Endothelial cell of umbilical vein (primary cell): ENCODE measurements around the gene MXI1. TPM values are rescaled to one million over a fixed set of nuclear protein-coding genes. Genes with fewer than 3 reads are reported as not detected.

ENCODE experiments used
- BruUV-seq: library from RNA; stranded (reverse); fragments of 400-500 nt; replicated peaks from 2 replicates; lab custom pipeline; 2021; lab: Mats Ljungman, UMichigan
- CTCF ChIA-PET: fragments of 300-600, 350-600 bp; sonication (Branson Sonifier 250); formaldehyde crosslinking; loops from one replicate; lab custom pipeline; 2021; ENCODE audit warnings: antibody characterized with exemption, inconsistent platforms; lab: Charles Lee
- POLR2A ChIA-PET: fragments of 300-600, 350-600 bp; sonication (Branson Sonifier 250); formaldehyde crosslinking; loops from one replicate; lab custom pipeline; 2021; ENCODE audit warnings: antibody characterized with exemption, inconsistent platforms; lab: Charles Lee
- DNase-seq: peaks from one replicate; pipeline ENCODE4 v3.0.0-alpha.2; 2011; ENCODE audit warnings: low read depth, low spot score
- FAIRE-seq: peaks from 2 replicates; lab custom pipeline; 2011; peaks lifted over from hg19 to GRCh38; lab: Jason Lieb, UNC
- H2AFZ ChIP-seq: 2 replicates; pipeline ENCODE4 v1.6.0; 2012; ENCODE audit warnings: low read depth, low read length, control low read depth, inconsistent platforms
- H3K27ac ChIP-seq: 2 replicates; pipeline ENCODE4 v1.5.1; 2011; ENCODE audit warnings: low read depth, mild to moderate bottlenecking, control low read depth, low read length, moderate library complexity; ENCODE audit not compliant: insufficient read depth
- H3K27me3 ChIP-seq, 2 experiments: 2 replicates each; pipeline versions ENCODE4 v1.6.0 to v1.6.1; 2011; ENCODE audit warnings: low read length in 2 of 2, mixed read lengths in 1 of 2; ENCODE audit not compliant: control insufficient read depth in 2 of 2, insufficient read depth in 2 of 2
- H3K36me3 ChIP-seq, 2 experiments: 2 replicates in 1 of 2; 3 replicates in 1 of 2; pipeline ENCODE4 v1.5.1; 2011; ENCODE audit warnings: low read length in 2 of 2, mild to moderate bottlenecking in 1 of 2, moderate library complexity in 1 of 2; ENCODE audit not compliant: control insufficient read depth in 2 of 2, insufficient read depth in 2 of 2; ENCODE audit errors: extremely low read depth in 1 of 2
- H3K4me1 ChIP-seq: 3 replicates; pipeline ENCODE4 v1.5.1; 2011; ENCODE audit warnings: mild to moderate bottlenecking, low read length; ENCODE audit not compliant: control insufficient read depth, insufficient read depth; ENCODE audit errors: extremely low read depth
- H3K4me2 ChIP-seq: 2 replicates; pipeline ENCODE4 v1.6.1; 2011; ENCODE audit warnings: low read length, control low read depth, mixed read lengths; ENCODE audit not compliant: insufficient read depth
- H3K4me3 ChIP-seq, 3 experiments: fragments of 200-600 bp in 1 of 3; sonication (generic), shearing (Covaris generic) in 1 of 3; replicated peaks in 1 of 3; 2 replicates each; pipeline ENCODE4 v1.5.1; 2011 to 2016; ENCODE audit warnings: control low read depth in 3 of 3, low read length in 3 of 3, mild to moderate bottlenecking in 2 of 3, inconsistent platforms in 1 of 3, low read depth in 1 of 3, moderate library complexity in 1 of 3; ENCODE audit not compliant: insufficient read depth in 1 of 3
- H3K79me2 ChIP-seq: 2 replicates; pipeline ENCODE4 v1.6.0; 2012; ENCODE audit warnings: low read length, inconsistent platforms; ENCODE audit not compliant: control insufficient read depth, insufficient read depth
- H3K9ac ChIP-seq: replicated peaks from 2 replicates; pipeline ENCODE3; 2011; ENCODE audit warnings: low read length, control low read depth; ENCODE audit not compliant: insufficient read depth; ENCODE audit errors: extremely low read depth
- H3K9me1 ChIP-seq: replicated peaks from 3 replicates; pipeline ENCODE4 v1.6.0; 2011; ENCODE audit warnings: mild to moderate bottlenecking, low read length; ENCODE audit not compliant: control insufficient read depth, insufficient read depth; ENCODE audit errors: extremely low read depth
- H3K9me3 ChIP-seq: replicated peaks from 2 replicates; pipeline ENCODE4 v1.5.1; 2012; ENCODE audit warnings: low read length, inconsistent platforms; ENCODE audit not compliant: control insufficient read depth, insufficient read depth
- H4K20me1 ChIP-seq: replicated peaks from 2 replicates; pipeline ENCODE3; 2011; ENCODE audit warnings: mild to moderate bottlenecking, low read length; ENCODE audit not compliant: control insufficient read depth, insufficient read depth; ENCODE audit errors: extremely low read depth
- CTCF ChIP-seq, 2 donors: IDR thresholded peaks; 1 replicate in 1 of 2; 2 replicates in 1 of 2; pipeline ENCODE4 v1.5.1; 2011; ENCODE audit warnings: low read length in 2 of 2, mild to moderate bottlenecking in 2 of 2, moderate library complexity in 2 of 2, control low read depth in 1 of 2, inconsistent platforms in 1 of 2, low read depth in 1 of 2; ENCODE audit not compliant: insufficient read depth in 1 of 2; ENCODE audit errors: extremely low read depth in 1 of 2
- EZH2 ChIP-seq: IDR thresholded peaks from 2 replicates; pipeline ENCODE4 v1.6.1; 2012; ENCODE audit warnings: borderline replicate concordance, low read depth, mild to moderate bottlenecking, moderate library complexity, low read length, inconsistent platforms; ENCODE audit not compliant: severe bottlenecking
- FOS ChIP-seq: IDR thresholded peaks from 2 replicates; pipeline ENCODE4 v1.6.1; 2011; ENCODE audit warnings: mild to moderate bottlenecking, low read length, moderate library complexity, borderline replicate concordance; ENCODE audit not compliant: insufficient read depth
- GATA2 ChIP-seq: IDR thresholded peaks from 2 replicates; pipeline ENCODE4 v1.7.0; 2011; ENCODE audit warnings: low read depth, mild to moderate bottlenecking, moderate library complexity, mixed read lengths, low read length; ENCODE audit not compliant: insufficient read length, insufficient read depth
- JUN ChIP-seq: IDR thresholded peaks from 2 replicates; pipeline ENCODE4 v1.6.1; 2011; ENCODE audit warnings: borderline replicate concordance, low read depth; ENCODE audit not compliant: insufficient read length, insufficient read depth
- MAX ChIP-seq: IDR thresholded peaks from 2 replicates; pipeline ENCODE4 v1.6.1; 2011; ENCODE audit not compliant: insufficient read depth, insufficient read length
- MYC ChIP-seq: IDR thresholded peaks from one replicate; pipeline ENCODE4 v1.6.1; 2011; ENCODE audit warnings: mild to moderate bottlenecking, low read depth, low read length
- POLR2A ChIP-seq: IDR thresholded peaks from 2 replicates; pipeline ENCODE4 v1.6.1; 2012; ENCODE audit warnings: low read depth, mild to moderate bottlenecking, control low read depth, low read length
- POLR2AphosphoS5 ChIP-seq: IDR thresholded peaks from 2 replicates; pipeline ENCODE4 v1.6.1; 2012; ENCODE audit warnings: low read depth, mild to moderate bottlenecking, control low read depth, low read length, moderate library complexity; ENCODE audit not compliant: insufficient read depth
- dilution Hi-C: fragments of 300-500 bp; cut with MboI; formaldehyde crosslinking; loops from one replicate; pipeline ENCODE4 v1.15.0; 2019; ENCODE audit warnings: low sequenced_read_pairs; ENCODE audit not compliant: extremely low pct_ligation_motif_present
- intact Hi-C: fragments of 100-400 bp; cut with micrococcal nuclease; formaldehyde crosslinking; loops from one replicate; pipeline ENCODE4 v1.10.0; 2022
- polyA plus RNA-seq, 4 experiments: library from polyadenylated mRNA; depleted of rRNA in 3 of 4; stranded (reverse) in 3 of 4; unstranded in 1 of 4; fragments of >200 nt; gene quantifications; 2 replicates each; pipeline versions ENCODE4 v1.2.1 to v1.2.3, GENCODE V29; 2011 to 2012; ENCODE audit warnings: missing spikeins in 1 of 4
- total RNA-seq: library from RNA; stranded (reverse); gene quantifications from 2 replicates; pipeline ENCODE4 v1.2.3, GENCODE V29; 2021

Gene MXI1
- total and polyA plus RNA-seq, 2 donors (not counting 3 experiments of a cell fraction or from before 2014, with no cell fraction given): 2.7 to 8.5 TPM

- no TSS peak for BruUV-seq
- dilution Hi-C loops (loop anchor here (25.0 kb wide), 2 partner anchors 148 to 398 kb away; no protein-coding TSS in a partner anchor), intact Hi-C loops (no loop called here)
- H3K4me1 ChIP-seq: no peaks in the 10 kb centered on the region
- H3K9ac ChIP-seq: no peak overlapping the region
- no peaks in the 10 kb centered on the region for H3K9me1 ChIP-seq
- no peak overlapping the region for H3K27ac ChIP-seq
- TF ChIP-seq MAX (no peak), MYC (no peak), POLR2AphosphoS5 (no peak), GATA2 (no peak), POLR2A (no peak), EZH2 (no peak), CTCF (IDR thresholded peaks at IDR 0.05; ENCODE audit: extremely low read depth in 1 of 2, insufficient read depth in 1 of 2, low read depth in 1 of 2, low read length in 2 of 2) (no peak), JUN (no peak), FOS (no peak)
- no peaks in the 10 kb centered on the region for H4K20me1 ChIP-seq
- ChIA-PET POLR2A (no interaction called here), CTCF (interaction anchor here (0.7 to 1.6 kb wide), 7 partner anchors 10 to 1852 kb away, joined by 3 to 5 read pairs (median 3); no protein-coding TSS in a partner anchor)
- FAIRE-seq (no peak), DNase-seq (no peak)
- H3K4me3 ChIP-seq: no peak overlapping the region
- H3K4me2 ChIP-seq: no peak overlapping the region
- H3K79me2 ChIP-seq: no peaks in the 10 kb centered on the region
- H3K27me3 ChIP-seq: no peaks in the 10 kb centered on the region
- peaks cover 0 to 3% of the 10 kb centered on the region in 2 experiments for H3K36me3 ChIP-seq
- H2AFZ ChIP-seq: no peak overlapping the region
- H3K9me3 ChIP-seq: no peaks in the 10 kb centered on the region
Observed at GRCh38 chr10:110285501-110285900, 78.1 kb downstream of the MXI1 start.
